Trophoblast cell (in vitro differentiated cells and primary cell): Measurements from ENCODE around the gene NETO2.
A peak's percentile ranks its signal among the peaks of the same experiment; 100 is the strongest.

ENCODE experiments used
- DNase-seq, 2 donors: peaks; one replicate each; pipeline ENCODE4 v3.0.0-alpha.2; 2016
- H2AFZ ChIP-seq: 2 replicates; pipeline ENCODE4 v1.6.1; 2013; ENCODE audit warnings: low read length, moderate library complexity, mild to moderate bottlenecking; ENCODE audit not compliant: insufficient read depth, poor library complexity
- H2AK5ac ChIP-seq: 2 replicates; pipeline ENCODE4 v1.6.1; 2013; ENCODE audit warnings: mild to moderate bottlenecking, low read length
- H2BK120ac ChIP-seq: 2 replicates; pipeline ENCODE4 v1.6.1; 2013; ENCODE audit warnings: low read length, mild to moderate bottlenecking, moderate library complexity; ENCODE audit not compliant: insufficient read depth, poor library complexity
- H2BK12ac ChIP-seq: 2 replicates; pipeline ENCODE4 v1.6.1; 2013; ENCODE audit warnings: mild to moderate bottlenecking, low read length, moderate library complexity
- H2BK5ac ChIP-seq: 2 replicates; pipeline ENCODE4 v1.6.1; 2013; ENCODE audit warnings: low read length, low read depth, moderate library complexity, mild to moderate bottlenecking; ENCODE audit not compliant: poor library complexity
- H3K14ac ChIP-seq: 2 replicates; pipeline ENCODE4 v1.6.1; 2013; ENCODE audit warnings: mild to moderate bottlenecking, low read length
- H3K18ac ChIP-seq: 2 replicates; pipeline ENCODE4 v1.6.1; 2013; ENCODE audit warnings: mild to moderate bottlenecking, low read length
- H3K23ac ChIP-seq: 2 replicates; pipeline ENCODE4 v1.6.1; 2013; ENCODE audit warnings: low read length
- H3K27ac ChIP-seq: 2 replicates; pipeline ENCODE4 v1.5.1; 2013; ENCODE audit warnings: low read depth, mild to moderate bottlenecking, inconsistent platforms, low read length, moderate library complexity
- H3K27me3 ChIP-seq: 2 replicates; pipeline ENCODE4 v1.6.1; 2013; ENCODE audit warnings: inconsistent platforms, mild to moderate bottlenecking, low read length, moderate library complexity; ENCODE audit not compliant: insufficient read depth
- H3K36me3 ChIP-seq, 2 experiments: 1 replicate in 1 of 2; 2 replicates in 1 of 2; pipeline ENCODE4 v1.6.1; 2013; ENCODE audit warnings: low read length in 2 of 2, mild to moderate bottlenecking in 2 of 2, moderate library complexity in 1 of 2; ENCODE audit not compliant: insufficient read depth in 2 of 2, control insufficient read depth in 1 of 2
- H3K4ac ChIP-seq: 2 replicates; pipeline ENCODE4 v1.6.1; 2013; ENCODE audit warnings: low read depth, mild to moderate bottlenecking, low read length, moderate library complexity
- H3K4me1 ChIP-seq, 2 experiments: 1 replicate in 1 of 2; 2 replicates in 1 of 2; pipeline ENCODE4 v1.6.1; 2013; ENCODE audit warnings: low read length in 2 of 2, mild to moderate bottlenecking in 2 of 2, moderate library complexity in 1 of 2; ENCODE audit not compliant: insufficient read depth in 2 of 2, control insufficient read depth in 1 of 2
- H3K4me2 ChIP-seq: 2 replicates; pipeline ENCODE4 v1.6.1; 2013; ENCODE audit warnings: inconsistent platforms, mild to moderate bottlenecking, low read length, moderate library complexity
- H3K4me3 ChIP-seq: 2 replicates; pipeline ENCODE4 v1.5.1; 2013; ENCODE audit warnings: mild to moderate bottlenecking, low read depth, low read length, inconsistent platforms
- H3K79me1 ChIP-seq: one replicate; pipeline ENCODE4 v1.6.1; 2013; ENCODE audit warnings: low read length
- H3K79me2 ChIP-seq: 2 replicates; pipeline ENCODE4 v1.6.1; 2013; ENCODE audit warnings: low read length, mild to moderate bottlenecking; ENCODE audit not compliant: control insufficient read depth, insufficient read depth, poor library complexity
- H3K9ac ChIP-seq: 2 replicates; pipeline ENCODE4 v1.6.1; 2013; ENCODE audit warnings: mild to moderate bottlenecking, low read length
- H3K9me3 ChIP-seq: 2 replicates; pipeline ENCODE4 v1.6.1; 2013; ENCODE audit warnings: low read depth, mild to moderate bottlenecking, control low read depth, inconsistent platforms, low read length; ENCODE audit not compliant: insufficient read depth
- H4K12ac ChIP-seq: 2 replicates; pipeline ENCODE4 v1.6.1; 2013; ENCODE audit warnings: low read depth, mild to moderate bottlenecking, low read length, moderate library complexity
- H4K8ac ChIP-seq: 2 replicates; pipeline ENCODE4 v1.6.1; 2013; ENCODE audit warnings: low read depth, mild to moderate bottlenecking, low read length, moderate library complexity
- H4K91ac ChIP-seq: one replicate; pipeline ENCODE4 v1.6.1; 2013; ENCODE audit warnings: low read depth, mild to moderate bottlenecking, low read length, moderate library complexity
- WGBS: extraction: QIAGEN DNeasy Blood & Tissue Kit; methylation state at CpG from one replicate; pipeline ENCODE4 v1.1.7; 2013; ENCODE audit warnings: missing lambda C conversion rate; ENCODE audit not compliant: insufficient read length, insufficient coverage; ENCODE audit errors: extremely low coverage; 5-methylcytosine and 5-hydroxymethylcytosine counted together

Gene NETO2

GRCh38 chr16:47037396-47037745, 106.4 kb downstream of the NETO2 start:
- no peak overlapping the region for H3K9ac ChIP-seq
- peak in 1 of 2 donors; percentile 10 for DNase-seq
- no peak overlapping the region for H3K27ac ChIP-seq
- WGBS = no CpG with 5 or more reads among the region's 24 CpGs
- H4K8ac ChIP-seq = peak overlapping the region; percentile 46
- H2BK12ac ChIP-seq = peak overlapping the region; percentile 18
- no peaks in the 10 kb centered on the region for H3K36me3 ChIP-seq
- H2AK5ac ChIP-seq = no peak overlapping the region
- no peak overlapping the region for H3K4ac ChIP-seq
- H4K91ac ChIP-seq = peak overlapping the region; percentile 83
- peak overlapping the region; percentile 87 for H3K4me2 ChIP-seq
- H3K14ac ChIP-seq = peak overlapping the region; percentile 55
- peaks cover 5% of the 10 kb centered on the region for H3K79me1 ChIP-seq
- peak overlapping the region; percentile 93 for H2AFZ ChIP-seq
- peak overlapping the region; percentile 56 for H2BK120ac ChIP-seq
- H3K9me3 ChIP-seq = no peaks in the 10 kb centered on the region
- H3K27me3 ChIP-seq = no peaks in the 10 kb centered on the region
- peak overlapping the region; percentile 33 for H3K18ac ChIP-seq
- H3K4me3 ChIP-seq = peak overlapping the region; percentile 77
- H4K12ac ChIP-seq = peak overlapping the region; percentile 16
- H2BK5ac ChIP-seq = no peak overlapping the region
- H3K79me2 ChIP-seq = peaks cover 3% of the 10 kb centered on the region
- no peak overlapping the region for H3K23ac ChIP-seq
- H3K4me1 ChIP-seq = peaks cover 0 to 4% of the 10 kb centered on the region in 2 experiments

GRCh38 chr16:47036201-47036600, 107.5 kb downstream of the NETO2 start:
- H2BK12ac ChIP-seq = no peak overlapping the region
- no peak overlapping the region for H3K18ac ChIP-seq
- H3K4me2 ChIP-seq = no peak overlapping the region
- H4K8ac ChIP-seq = no peak overlapping the region
- no peak overlapping the region for H3K9ac ChIP-seq
- H2AK5ac ChIP-seq = no peak overlapping the region
- DNase-seq = no peak
- H2BK120ac ChIP-seq = no peak overlapping the region
- H3K79me1 ChIP-seq = peaks cover 5% of the 10 kb centered on the region
- no peaks in the 10 kb centered on the region for H3K27me3 ChIP-seq
- no peak overlapping the region for H4K12ac ChIP-seq
- no peak overlapping the region for H3K14ac ChIP-seq
- no peak overlapping the region for H3K4ac ChIP-seq
- no peak overlapping the region for H2BK5ac ChIP-seq
- H3K23ac ChIP-seq = no peak overlapping the region
- no peaks in the 10 kb centered on the region for H3K36me3 ChIP-seq
- WGBS = no CpG with 5 or more reads among the region's 5 CpGs
- peaks cover 3% of the 10 kb centered on the region for H3K79me2 ChIP-seq
- no peak overlapping the region for H4K91ac ChIP-seq
- no peak overlapping the region for H3K4me3 ChIP-seq
- no peaks in the 10 kb centered on the region for H3K9me3 ChIP-seq
- no peak overlapping the region for H3K27ac ChIP-seq
- H2AFZ ChIP-seq = no peak overlapping the region
- H3K4me1 ChIP-seq = peaks cover 0 to 4% of the 10 kb centered on the region in 2 experiments

GRCh38 chr16:47035436-47035835, 108.3 kb downstream of the NETO2 start:
- H3K36me3 ChIP-seq = no peaks in the 10 kb centered on the region

GRCh38 chr16:47034455-47034854, 109.3 kb downstream of the NETO2 start:
- Histone ChIP-seq H3K9me3 (no peaks in the 10 kb centered on the region), H2BK120ac (no peak overlapping the region), H3K4me2 (no peak overlapping the region), H2BK5ac (no peak overlapping the region), H3K9ac (no peak overlapping the region), H3K4me1 (peaks cover 0 to 4% of the 10 kb centered on the region in 2 experiments), H3K4me3 (no peak overlapping the region), H2BK12ac (no peak overlapping the region), H3K79me2 (peaks cover 3% of the 10 kb centered on the region), H3K4ac (no peak overlapping the region), H3K79me1 (peaks cover 5% of the 10 kb centered on the region), H3K27me3 (no peaks in the 10 kb centered on the region), H2AK5ac (no peak overlapping the region), H4K12ac (no peak overlapping the region), H4K8ac (no peak overlapping the region), H3K14ac (no peak overlapping the region), H3K23ac (no peak overlapping the region), H3K36me3 (no peaks in the 10 kb centered on the region), H2AFZ (no peak overlapping the region), H3K27ac (no peak overlapping the region), H3K18ac (no peak overlapping the region), H4K91ac (no peak overlapping the region)
- no CpG with 5 or more reads among the region's 2 CpGs for WGBS
- DNase-seq = no peak

More at GRCh38 chr16:47035436-47035835, 108.3 kb downstream of the NETO2 start:
- WGBS = no CpG with 5 or more reads among the region's 8 CpGs
- no peak for DNase-seq
- H2AK5ac ChIP-seq = no peak overlapping the region
- peaks cover 5% of the 10 kb centered on the region for H3K79me1 ChIP-seq
- no peak overlapping the region for H3K14ac ChIP-seq
- no peak overlapping the region for H3K4me3 ChIP-seq
- H3K23ac ChIP-seq = no peak overlapping the region
- no peaks in the 10 kb centered on the region for H3K9me3 ChIP-seq
- no peak overlapping the region for H4K8ac ChIP-seq
- no peak overlapping the region for H2BK120ac ChIP-seq
- no peak overlapping the region for H4K91ac ChIP-seq
- no peak overlapping the region for H2BK5ac ChIP-seq
- peaks cover 3% of the 10 kb centered on the region for H3K79me2 ChIP-seq
- H3K27ac ChIP-seq = no peak overlapping the region
- H3K9ac ChIP-seq = no peak overlapping the region
- H2BK12ac ChIP-seq = no peak overlapping the region
- peaks cover 0 to 4% of the 10 kb centered on the region in 2 experiments for H3K4me1 ChIP-seq
- no peak overlapping the region for H3K4ac ChIP-seq
- no peak overlapping the region for H3K4me2 ChIP-seq
- H2AFZ ChIP-seq = no peak overlapping the region
- no peak overlapping the region for H3K18ac ChIP-seq
- H3K27me3 ChIP-seq = no peaks in the 10 kb centered on the region
- no peak overlapping the region for H4K12ac ChIP-seq
